ENCODE measurements around the gene SIAE. TPM values are rescaled to one million over a fixed set of nuclear protein-coding genes. Genes with fewer than 3 reads are reported as not detected.

The SIAE gene, protein sequence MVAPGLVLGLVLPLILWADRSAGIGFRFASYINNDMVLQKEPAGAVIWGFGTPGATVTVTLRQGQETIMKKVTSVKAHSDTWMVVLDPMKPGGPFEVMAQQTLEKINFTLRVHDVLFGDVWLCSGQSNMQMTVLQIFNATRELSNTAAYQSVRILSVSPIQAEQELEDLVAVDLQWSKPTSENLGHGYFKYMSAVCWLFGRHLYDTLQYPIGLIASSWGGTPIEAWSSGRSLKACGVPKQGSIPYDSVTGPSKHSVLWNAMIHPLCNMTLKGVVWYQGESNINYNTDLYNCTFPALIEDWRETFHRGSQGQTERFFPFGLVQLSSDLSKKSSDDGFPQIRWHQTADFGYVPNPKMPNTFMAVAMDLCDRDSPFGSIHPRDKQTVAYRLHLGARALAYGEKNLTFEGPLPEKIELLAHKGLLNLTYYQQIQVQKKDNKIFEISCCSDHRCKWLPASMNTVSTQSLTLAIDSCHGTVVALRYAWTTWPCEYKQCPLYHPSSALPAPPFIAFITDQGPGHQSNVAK
- 5.0 and 5.2 TPM in 2 replicates for total RNA-seq (2014; rRNA removed; shearing (Covaris generic))

DNA sequence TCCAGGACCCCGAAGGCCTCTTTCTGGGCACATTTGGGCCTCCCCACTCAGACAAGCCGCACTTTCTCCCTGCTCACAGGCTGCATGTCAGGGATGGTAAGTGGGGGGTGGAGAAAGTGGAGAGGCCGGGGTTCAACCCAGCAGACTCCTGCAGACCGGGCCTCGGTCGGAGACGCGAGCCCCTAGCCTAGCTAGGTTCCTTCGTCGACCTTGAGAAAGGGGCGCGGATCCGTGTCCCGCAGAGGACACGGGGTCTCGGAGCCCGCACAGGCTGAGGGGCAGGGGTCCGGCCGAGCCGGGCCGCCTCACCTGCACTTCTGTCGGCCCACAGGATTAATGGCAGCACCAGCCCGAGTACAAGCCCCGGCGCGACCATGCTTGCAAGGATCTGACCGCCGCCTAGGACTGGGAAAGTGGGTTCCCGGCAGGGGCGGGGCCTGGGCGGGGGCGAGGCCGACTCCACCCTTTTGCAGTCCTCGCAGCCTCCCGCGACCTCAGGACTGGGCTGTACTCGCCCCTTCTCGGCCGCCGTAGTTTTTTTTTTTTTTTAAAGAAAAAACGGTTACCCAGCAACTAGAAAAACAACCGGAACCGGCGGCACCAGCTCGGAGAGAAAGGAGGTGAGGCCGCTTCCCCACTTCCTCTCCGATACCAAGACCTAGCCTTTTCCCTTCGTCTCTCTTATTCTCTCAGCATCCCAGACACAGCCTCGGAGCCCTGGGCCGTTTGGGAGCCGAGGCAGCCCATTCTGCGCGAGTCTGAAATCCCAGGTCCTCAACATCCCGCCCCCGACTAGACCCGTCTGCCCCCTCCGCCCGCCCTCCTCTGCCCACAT lies at the start of gene SIAE, which contains the start of gene SPA17:
Gene SIAE, minus strand, starts transcription at position 407 of the 835 bp plus-strand sequence. Its CDS starts 31 bp downstream, at position 376.
Gene SPA17, plus strand, starts transcription at position 572 of the 835 bp plus-strand sequence. CDS start 1,361 bp downstream, outside the sequence.

DNA sequence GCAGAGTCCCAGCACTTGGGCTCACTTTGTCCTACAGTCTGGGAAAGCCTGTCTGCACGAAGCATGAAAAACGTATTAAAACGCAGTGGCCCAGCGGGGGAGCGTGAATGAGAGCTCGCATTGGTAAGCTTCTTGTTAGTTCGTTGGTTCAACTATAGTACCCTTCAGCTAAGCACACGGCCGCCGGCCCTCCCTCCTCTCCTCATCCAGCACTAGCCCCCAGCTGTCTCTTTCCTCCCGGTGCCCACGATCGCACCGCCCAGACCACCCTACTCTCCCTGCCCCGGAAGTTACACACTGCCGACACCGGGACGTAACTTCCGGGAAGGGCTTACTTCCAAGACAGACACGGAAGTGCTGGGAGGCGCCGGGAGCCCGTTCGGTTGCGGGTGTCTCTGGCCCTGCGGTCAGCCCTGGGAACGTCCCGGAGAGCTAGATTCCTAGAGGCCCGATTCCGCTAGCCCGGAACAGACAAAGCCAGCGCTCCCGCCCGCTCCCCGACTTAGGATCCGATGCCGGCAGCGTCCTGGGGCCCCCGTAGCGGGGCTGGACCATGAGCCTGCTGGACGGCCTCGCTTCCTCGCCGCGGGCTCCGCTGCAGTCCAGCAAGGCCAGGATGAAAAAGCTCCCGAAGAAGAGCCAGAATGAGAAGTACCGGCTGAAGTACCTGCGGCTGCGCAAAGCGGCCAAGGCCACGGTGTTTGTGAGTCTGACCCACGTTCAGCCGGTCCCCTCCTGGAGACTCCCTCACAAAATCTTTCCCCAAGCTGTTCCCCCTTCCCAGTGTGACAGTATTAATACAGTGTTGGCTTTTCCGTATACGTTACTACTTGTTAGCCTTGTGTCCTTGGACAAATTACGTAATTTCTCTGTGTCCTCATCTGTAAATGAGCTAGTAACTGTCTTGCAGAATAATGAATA lies 50.7 kb downstream of the SIAE start, which contains the start of gene TBRG1:
Gene TBRG1, plus strand, starts transcription at position 334 of the 921 bp plus-strand sequence. Its CDS starts 220 bp downstream, at position 554.

DNA sequence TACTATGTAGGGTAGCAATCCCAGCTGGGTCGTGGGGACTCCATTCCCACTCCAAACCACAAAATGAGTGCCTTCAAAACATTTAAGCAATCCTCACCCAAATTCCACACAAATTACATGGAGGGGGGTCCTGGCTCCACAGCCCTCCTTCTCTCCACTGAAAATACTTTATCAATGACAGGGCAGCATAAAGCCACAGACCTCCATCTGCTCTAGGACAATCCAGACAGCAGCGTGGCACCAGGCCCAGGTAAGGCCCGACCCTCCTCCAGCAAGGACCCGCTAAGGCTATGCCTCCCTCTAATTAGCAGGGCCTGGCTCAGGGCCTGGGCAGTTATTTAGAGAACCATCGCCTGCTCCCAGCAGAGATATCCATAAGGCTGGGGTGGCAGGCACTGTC lies 62.5 kb downstream of the SIAE start, which contains the start of gene PANX3:
Gene PANX3, plus strand, starts transcription at position 365 of the 400 bp plus-strand sequence. CDS start 129 bp downstream, outside the sequence.

Small RNA genes within 50 kb of the gene (small RNA-seq; reads per million reads assigned to genes)
- not detected for gene RNA5SP352

Other genes with a start within 250 kb of the SIAE start
- not detected in 2 replicates for gene OR8B4, start 248.9 kb downstream of the SIAE start, total RNA-seq (2014; rRNA removed; shearing (Covaris generic))
- not detected in 2 replicates for gene OR8B8, start 228.0 kb downstream of the SIAE start, total RNA-seq (2014; rRNA removed; shearing (Covaris generic))
- gene OR8B12, start 130.1 kb downstream of the SIAE start, total RNA-seq (2014; rRNA removed; shearing (Covaris generic)): not detected in 2 replicates
- gene OR8A1, start 103.7 kb downstream of the SIAE start, total RNA-seq (2014; rRNA removed; shearing (Covaris generic)): 0.61 and 0.64 TPM in 2 replicates
- 0.08 TPM in 1 of 2 replicates, not detected in the other for gene PANX3, start 62.3 kb downstream of the SIAE start, total RNA-seq (2014; rRNA removed; shearing (Covaris generic))
- gene TBRG1, start 50.9 kb downstream of the SIAE start, total RNA-seq (2014; rRNA removed; shearing (Covaris generic)): 27.5 and 39.3 TPM in 2 replicates
- 14.1 and 18.0 TPM in 2 replicates for gene SPA17, start 165 bp upstream of the SIAE start, total RNA-seq (2014; rRNA removed; shearing (Covaris generic))
- 6.6 and 13.4 TPM in 2 replicates for gene NRGN, start 66.2 kb upstream of the SIAE start, total RNA-seq (2014; rRNA removed; shearing (Covaris generic))
- not detected in 2 replicates for gene VSIG2, start 78.5 kb upstream of the SIAE start, total RNA-seq (2014; rRNA removed; shearing (Covaris generic))
- 0.58 and 0.75 TPM in 2 replicates for gene ESAM, start 88.6 kb upstream of the SIAE start, total RNA-seq (2014; rRNA removed; shearing (Covaris generic))
- 10.0 and 13.7 TPM in 2 replicates for gene MSANTD2, start 126.7 kb upstream of the SIAE start, total RNA-seq (2014; rRNA removed; shearing (Covaris generic))
- gene ROBO3, start 191.7 kb upstream of the SIAE start, total RNA-seq (2014; rRNA removed; shearing (Covaris generic)): 46.9 and 53.3 TPM in 2 replicates
- 9.1 and 16.4 TPM in 2 replicates for gene ROBO4, start 224.1 kb upstream of the SIAE start, total RNA-seq (2014; rRNA removed; shearing (Covaris generic))
- not detected in 2 replicates for gene HEPN1, start 245.5 kb upstream of the SIAE start, total RNA-seq (2014; rRNA removed; shearing (Covaris generic))

Measured in A375 (cell line).